Cardiac muscle cell (in vitro differentiated cells and primary cell): ENCODE data around the gene SNX9. TPM values are rescaled to one million over a fixed set of nuclear protein-coding genes. Genes with fewer than 3 reads are reported as not detected.

Experiments used
- DNase-seq, 2 donors: peaks; one replicate each; pipeline versions ENCODE4 v3.0.0 to v3.0.0-alpha.2; 2010 to 2017; ENCODE audit warnings: low read depth in 1 of 2, low spot score in 1 of 2
- H3K27ac ChIP-seq: fragments of 200-600 bp; sonication (generic); 2 replicates; pipeline ENCODE4 v1.5.1; 2016
- H3K27me3 ChIP-seq: fragments of 200-600 bp; sonication (generic); 2 replicates; pipeline ENCODE4 v1.6.0; 2016; ENCODE audit warnings: control low read depth
- H3K36me3 ChIP-seq: fragments of 200-600 bp; sonication (generic); 2 replicates; pipeline ENCODE4 v1.5.1; 2016; ENCODE audit warnings: control low read depth
- H3K4me1 ChIP-seq: fragments of 200-600 bp; sonication (generic); 2 replicates; pipeline ENCODE4 v1.8.1; 2017; ENCODE audit warnings: low read depth, mild to moderate bottlenecking, mixed run types
- H3K4me3 ChIP-seq: fragments of 200-600 bp; sonication (generic); 2 replicates; pipeline ENCODE4 v1.5.1; 2016; ENCODE audit warnings: mild to moderate bottlenecking
- H3K9me3 ChIP-seq: fragments of 200-600 bp; sonication (generic); 2 replicates; pipeline ENCODE4 v1.5.1; 2017; ENCODE audit warnings: low read depth, mild to moderate bottlenecking, control low read depth
- CTCF ChIP-seq: IDR thresholded peaks from 2 replicates; pipeline ENCODE4 v1.5.1; 2012; ENCODE audit warnings: low read depth, mild to moderate bottlenecking, low read length
- polyA plus RNA-seq: library from polyadenylated mRNA; unstranded; fragments of >200 nt; fragmentation: Nextera tagmentation; extraction: Ambion mirVana; gene quantifications from 2 replicates; pipeline ENCODE4 v1.2.1, GENCODE V29; 2016
- total RNA-seq: library from RNA; depleted of rRNA; stranded (reverse); fragments of >200 nt; gene quantifications from 2 replicates; pipeline ENCODE4 v1.2.3, GENCODE V29; 2016

The SNX9 gene
- total and polyA plus RNA-seq, 2 experiments from 2014 or later = 23.9 to 27.0 TPM

- no peaks in the 10 kb centered on the region for H3K27me3 ChIP-seq
- TF ChIP-seq CTCF = no peak
- H3K36me3 ChIP-seq = no peaks in the 10 kb centered on the region
- H3K9me3 ChIP-seq = no peaks in the 10 kb centered on the region
- no peak overlapping the region for H3K27ac ChIP-seq
- H3K4me1 ChIP-seq = peaks cover 4% of the 10 kb centered on the region
- H3K4me3 ChIP-seq = no peak overlapping the region
- DNase-seq = no peak
Observed at GRCh38 chr6:157885211-157885788, 62.3 kb downstream of the SNX9 start.

GRCh38 chr6:157885876-157886275 lies 62.8 kb downstream of the SNX9 start:
- peaks cover 4% of the 10 kb centered on the region for H3K4me1 ChIP-seq
- H3K4me3 ChIP-seq = no peak overlapping the region
- TF ChIP-seq CTCF = no peak
- H3K36me3 ChIP-seq = no peaks in the 10 kb centered on the region
- no peak for DNase-seq
- H3K27ac ChIP-seq = no peak overlapping the region
- H3K27me3 ChIP-seq = no peaks in the 10 kb centered on the region
- H3K9me3 ChIP-seq = no peaks in the 10 kb centered on the region

DNA sequence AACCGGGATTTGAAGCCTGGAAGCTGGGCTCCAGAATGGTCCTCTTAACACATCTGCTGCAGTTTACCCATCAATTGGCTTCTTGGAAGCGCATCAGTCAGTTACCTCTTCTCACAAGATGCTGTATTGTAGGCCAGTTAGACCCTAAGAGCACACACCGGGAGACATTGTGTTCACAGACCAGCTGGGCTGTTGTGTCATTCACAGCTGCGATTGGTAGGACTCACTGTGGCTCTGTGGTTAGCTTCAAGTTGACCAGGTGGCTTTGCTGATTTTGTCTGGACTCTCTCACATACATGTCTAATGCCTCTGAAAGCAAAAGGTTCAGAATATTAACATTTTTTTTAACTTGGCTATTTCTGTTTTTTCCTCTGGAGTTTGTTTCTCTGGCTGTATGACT lies 64.8 kb downstream of the SNX9 start:
- H3K4me3 ChIP-seq = no peak overlapping the region
- no peaks in the 10 kb centered on the region for H3K4me1 ChIP-seq
- H3K9me3 ChIP-seq = no peaks in the 10 kb centered on the region
- H3K27ac ChIP-seq = no peak overlapping the region
- H3K27me3 ChIP-seq = no peaks in the 10 kb centered on the region
- no peak for TF ChIP-seq CTCF
- no peak for DNase-seq
- H3K36me3 ChIP-seq = no peaks in the 10 kb centered on the region

DNA sequence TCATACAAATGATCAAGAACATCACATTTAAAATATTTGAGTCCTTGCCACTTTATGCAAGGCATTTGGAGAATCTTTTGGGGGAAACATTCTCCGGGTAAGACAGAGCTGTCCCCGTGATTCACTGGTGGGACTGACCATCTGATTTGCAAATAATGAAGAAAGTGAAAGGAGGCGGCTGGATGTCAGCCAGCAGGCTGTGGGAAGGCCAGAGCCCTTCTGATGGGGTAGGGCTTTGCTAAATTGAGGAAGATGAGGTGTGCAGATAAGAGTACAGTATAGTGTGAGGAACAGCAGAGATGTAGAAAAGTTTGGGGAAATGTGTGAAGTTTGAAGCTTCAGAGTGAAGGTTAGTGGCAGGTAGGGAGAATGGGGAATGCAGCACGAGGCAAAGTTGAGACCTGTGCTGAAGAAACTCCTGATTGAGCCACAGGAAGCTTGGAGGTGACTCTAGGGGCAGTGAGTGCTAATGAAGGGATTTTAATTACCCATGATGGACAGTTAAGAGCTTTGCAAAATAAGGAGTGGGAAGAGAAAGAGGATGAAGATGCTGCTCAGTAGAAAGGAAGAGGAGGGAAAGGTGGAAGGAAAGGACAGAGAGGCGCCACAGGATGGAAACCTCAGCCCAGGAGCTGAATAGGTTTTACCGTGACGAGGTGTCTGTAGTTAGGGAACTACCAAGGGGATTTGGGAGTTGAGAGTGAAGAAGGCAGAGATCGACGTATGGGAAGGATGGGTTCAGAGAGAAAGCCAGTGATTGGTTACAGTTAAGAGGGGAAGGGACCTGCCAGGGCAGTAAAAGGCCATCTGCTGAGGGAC lies 68.7 kb downstream of the SNX9 start:
- no peaks in the 10 kb centered on the region for H3K27me3 ChIP-seq
- no peaks in the 10 kb centered on the region for H3K36me3 ChIP-seq
- H3K4me3 ChIP-seq = no peak overlapping the region
- peak in 1 of 2 donors; percentile 23 for DNase-seq
- no peaks in the 10 kb centered on the region for H3K4me1 ChIP-seq
- no peaks in the 10 kb centered on the region for H3K9me3 ChIP-seq
- no peak overlapping the region for H3K27ac ChIP-seq
- TF ChIP-seq CTCF = no peak

DNA sequence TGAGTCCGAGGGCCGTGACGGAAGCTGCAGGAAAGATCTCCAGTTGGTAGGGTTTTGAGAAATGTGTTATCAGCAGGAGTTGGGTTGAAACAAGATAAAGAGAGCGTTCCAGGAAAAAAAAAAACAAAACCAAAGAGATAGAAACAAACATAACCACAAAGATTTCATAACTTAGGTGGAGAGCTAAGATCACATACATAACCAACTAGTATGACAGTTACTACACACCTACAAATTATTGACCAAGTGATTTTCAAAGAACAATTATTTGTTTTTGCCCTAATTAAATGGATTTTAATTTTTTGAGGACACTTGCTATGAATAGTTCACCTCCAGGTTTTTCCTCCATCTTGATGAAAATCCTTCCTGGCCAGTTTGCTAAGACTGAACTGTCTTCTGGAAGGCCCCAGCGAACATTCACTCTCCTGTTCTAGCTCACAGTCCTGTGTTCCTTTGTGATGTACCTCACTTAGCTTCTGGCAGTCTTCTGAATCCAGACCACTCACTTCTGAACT lies 69.4 kb downstream of the SNX9 start:
- TF ChIP-seq CTCF = no peak
- Histone ChIP-seq H3K4me3 (no peak overlapping the region), H3K27ac (no peak overlapping the region), H3K27me3 (no peaks in the 10 kb centered on the region), H3K36me3 (no peaks in the 10 kb centered on the region), H3K9me3 (no peaks in the 10 kb centered on the region), H3K4me1 (no peaks in the 10 kb centered on the region)
- peak in 1 of 2 donors; percentile 30 for DNase-seq
